HUES6 (cell line): ENCODE data around the gene BAMBI.
A peak's percentile ranks its signal among the peaks of the same experiment; 100 is the strongest.

ENCODE experiments used
- H3K27ac ChIP-seq: 2 replicates; pipeline ENCODE4 v1.7.0; 2013; ENCODE audit warnings: low read depth, mild to moderate bottlenecking, low read length, inconsistent platforms
- H3K27me3 ChIP-seq: 2 replicates; pipeline ENCODE4 v1.6.1; 2013; ENCODE audit warnings: low read length; ENCODE audit not compliant: control insufficient read depth, insufficient read depth
- H3K36me3 ChIP-seq: 2 replicates; pipeline ENCODE4 v1.6.1; 2013; ENCODE audit warnings: low read length; ENCODE audit not compliant: control insufficient read depth, insufficient read depth
- H3K4me1 ChIP-seq: 2 replicates; pipeline ENCODE4 v1.6.1; 2013; ENCODE audit warnings: low read length; ENCODE audit not compliant: control insufficient read depth, insufficient read depth
- H3K4me3 ChIP-seq: 2 replicates; pipeline ENCODE4 v1.5.1; 2013; ENCODE audit warnings: low read depth, low read length
- H3K9ac ChIP-seq: one replicate; pipeline ENCODE4 v1.6.1; 2013; ENCODE audit warnings: mild to moderate bottlenecking, low read length
- H3K9me3 ChIP-seq: 2 replicates; pipeline ENCODE4 v1.6.1; 2013; ENCODE audit warnings: low read depth, low read length; ENCODE audit not compliant: control insufficient read depth, insufficient read depth

Gene BAMBI

DNA sequence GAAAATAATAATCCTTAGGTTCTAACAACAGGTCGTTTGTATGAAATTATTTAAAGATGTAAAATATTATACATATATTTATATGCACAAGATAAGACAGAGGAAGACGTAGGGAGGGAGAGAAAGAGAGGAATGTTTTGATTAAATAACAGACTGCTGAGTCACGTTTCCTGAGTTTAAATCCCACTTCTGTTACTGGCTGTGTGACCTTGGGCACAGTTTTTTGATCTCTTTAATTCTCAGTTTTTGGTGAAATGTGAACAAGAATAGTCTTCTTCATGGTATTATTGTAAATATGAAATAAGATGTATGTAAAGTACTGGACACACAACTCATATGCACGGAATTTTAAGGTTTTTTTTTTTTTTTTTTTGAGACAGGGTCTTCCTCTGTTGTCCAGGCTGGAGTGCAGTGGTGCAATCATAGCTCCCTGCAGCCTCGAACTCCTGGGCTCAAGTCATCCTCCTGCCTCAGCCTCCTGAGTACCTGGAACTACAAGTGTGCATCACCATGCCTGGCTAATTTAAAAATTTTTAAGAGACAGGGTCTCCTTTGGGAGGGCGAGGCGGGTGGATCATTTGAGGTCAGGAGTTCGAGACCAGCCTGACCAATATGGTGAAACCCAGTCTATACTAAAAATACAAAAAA, 42.6 kb downstream of the BAMBI start:
- no peak overlapping the region for H3K4me3 ChIP-seq
- H3K27me3 ChIP-seq, result peaks cover 21% of the 10 kb centered on the region
- H3K36me3 ChIP-seq, result no peaks in the 10 kb centered on the region
- H3K9me3 ChIP-seq, result no peaks in the 10 kb centered on the region
- no peak overlapping the region for H3K9ac ChIP-seq
- H3K4me1 ChIP-seq, result peaks cover 12% of the 10 kb centered on the region
- H3K27ac ChIP-seq, result no peak overlapping the region

DNA sequence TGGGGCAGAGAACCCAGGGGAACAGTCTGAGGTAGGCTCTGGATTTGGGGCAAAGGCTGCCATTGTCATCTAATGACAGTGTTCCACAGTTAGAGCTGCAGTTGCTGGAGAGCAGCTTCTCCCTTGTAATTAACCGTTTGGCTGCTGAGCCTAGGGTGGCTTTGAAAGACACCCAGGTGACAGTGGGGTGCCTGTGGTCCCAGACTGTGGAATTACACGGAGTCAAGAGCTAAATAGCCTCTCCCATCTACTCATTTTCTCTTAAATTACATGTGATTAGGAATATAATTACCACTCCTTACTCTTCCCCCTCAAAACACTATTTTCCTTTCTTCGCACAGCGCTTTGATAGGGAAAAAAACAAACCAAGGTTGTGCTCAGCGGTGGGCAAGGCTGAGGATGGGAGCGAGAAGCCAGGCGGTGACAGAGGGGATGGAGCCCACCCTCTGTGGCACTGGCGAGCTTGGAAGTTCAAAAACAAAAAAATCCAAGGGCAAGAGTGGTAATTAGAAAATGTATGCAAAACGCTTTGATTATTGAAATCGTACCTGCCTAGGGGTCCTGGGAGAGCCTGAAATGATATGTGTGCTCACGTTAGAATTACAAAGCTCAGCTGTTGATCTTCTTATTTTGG, 44.1 kb downstream of the BAMBI start:
- Histone ChIP-seq H3K27me3 (peaks cover 21% of the 10 kb centered on the region), H3K9ac (peak overlapping the region; percentile 48), H3K36me3 (no peaks in the 10 kb centered on the region), H3K9me3 (no peaks in the 10 kb centered on the region), H3K4me3 (peak overlapping the region; percentile 75), H3K4me1 (peaks cover 12% of the 10 kb centered on the region), H3K27ac (no peak overlapping the region)

DNA sequence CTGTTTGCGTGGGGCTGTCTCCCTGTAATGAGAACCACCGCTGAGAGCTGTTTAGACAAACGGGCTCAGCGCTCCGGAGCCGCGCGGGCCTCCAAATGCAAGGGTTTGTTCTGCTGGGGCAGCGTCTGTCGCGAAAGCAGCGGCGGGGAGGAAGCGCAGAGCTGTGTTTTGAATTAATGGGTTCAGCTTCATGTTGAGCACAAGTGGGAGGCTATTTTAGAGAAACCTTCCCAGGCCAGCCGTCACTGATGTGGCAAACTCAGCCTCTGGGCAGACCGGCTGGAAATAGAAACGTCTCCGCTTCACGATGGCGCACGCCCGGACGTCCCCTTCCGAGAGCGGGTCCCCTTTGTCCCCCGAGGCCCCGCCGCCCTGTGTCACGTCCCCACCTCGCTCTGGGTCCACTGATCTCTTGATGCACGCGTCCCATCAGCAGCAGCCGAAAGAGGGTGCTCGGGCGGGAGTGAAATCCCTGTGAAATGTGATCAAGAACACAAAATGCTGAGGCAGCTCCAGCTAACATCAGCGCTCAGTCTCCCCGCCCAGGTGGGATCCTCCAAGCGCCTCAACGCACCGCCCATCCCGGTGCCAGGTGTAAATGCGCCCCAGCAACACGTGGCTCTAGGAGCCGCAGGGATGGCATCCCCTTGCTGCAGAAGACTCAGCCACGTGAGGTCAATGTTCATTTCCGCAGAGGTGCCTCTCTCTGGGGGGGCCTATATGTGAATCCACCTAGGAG, 44.9 kb downstream of the BAMBI start:
- no peaks in the 10 kb centered on the region for H3K9me3 ChIP-seq
- H3K4me1 ChIP-seq, result peaks cover 12% of the 10 kb centered on the region
- H3K36me3 ChIP-seq, result no peaks in the 10 kb centered on the region
- peak overlapping the region; percentile 75 for H3K4me3 ChIP-seq
- no peak overlapping the region for H3K27ac ChIP-seq
- H3K27me3 ChIP-seq, result peaks cover 21% of the 10 kb centered on the region
- H3K9ac ChIP-seq, result peak overlapping the region; percentile 48

DNA sequence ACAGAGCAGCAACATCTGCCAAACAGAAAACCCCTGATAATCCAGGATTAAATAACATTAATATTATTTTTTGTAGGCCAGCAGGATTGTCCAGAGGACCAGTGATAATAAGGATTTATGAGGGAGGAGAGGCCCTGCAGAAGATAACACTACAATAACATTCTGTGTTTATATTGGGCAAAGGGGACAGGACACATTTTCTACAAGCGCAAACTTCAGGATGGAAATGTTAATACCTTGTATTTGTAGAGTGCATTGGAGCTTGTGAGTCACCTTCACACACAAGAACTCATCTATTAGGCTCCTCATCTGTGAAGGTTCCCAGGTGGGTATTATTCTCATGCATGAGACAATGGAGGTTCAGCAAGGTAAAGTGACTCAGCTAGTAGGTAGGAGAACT, 51.0 kb downstream of the BAMBI start:
- Histone ChIP-seq H3K4me1 (no peaks in the 10 kb centered on the region), H3K27ac (no peak overlapping the region), H3K9ac (no peak overlapping the region), H3K36me3 (no peaks in the 10 kb centered on the region), H3K4me3 (no peak overlapping the region), H3K9me3 (no peaks in the 10 kb centered on the region), H3K27me3 (no peaks in the 10 kb centered on the region)

DNA sequence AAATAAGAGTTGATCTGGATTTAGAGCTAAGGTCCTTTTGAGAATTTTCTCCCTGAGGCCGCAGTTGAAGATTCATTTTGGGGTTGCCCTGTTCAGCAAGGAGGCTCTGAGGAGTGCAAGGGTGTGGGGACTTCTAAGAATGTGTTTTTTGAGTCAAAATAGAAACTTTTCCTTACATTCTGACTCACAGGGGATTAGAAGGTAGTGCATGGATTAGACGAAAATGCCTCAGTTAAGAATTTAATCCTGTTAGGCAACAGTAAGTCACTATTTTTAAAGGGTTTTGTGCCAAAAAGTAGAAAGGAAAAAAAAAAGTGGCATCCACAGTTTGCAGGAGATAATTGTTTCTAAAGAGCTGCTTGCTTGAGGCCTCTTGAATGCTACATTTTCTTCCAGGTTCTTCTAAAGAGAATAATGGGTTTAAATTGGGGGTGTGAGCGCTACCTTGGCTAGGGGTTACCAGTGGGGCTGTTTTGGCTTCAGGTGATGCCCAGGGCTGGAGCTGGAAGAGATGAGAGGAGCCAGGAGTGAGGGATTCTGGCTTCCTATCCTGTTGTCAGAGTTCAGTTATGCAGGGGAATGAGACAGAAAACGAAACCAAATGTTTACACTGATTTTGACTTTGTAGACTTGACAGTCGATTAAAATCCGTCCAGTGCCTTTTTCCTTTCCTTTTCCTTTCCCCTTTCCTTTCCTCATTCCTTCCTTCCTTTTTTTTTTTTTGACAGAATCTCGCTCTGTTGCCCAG, 52.9 kb downstream of the BAMBI start:
- Histone ChIP-seq H3K27me3 (no peaks in the 10 kb centered on the region), H3K9me3 (peaks cover 7% of the 10 kb centered on the region), H3K4me3 (no peak overlapping the region), H3K27ac (no peak overlapping the region), H3K9ac (no peak overlapping the region), H3K4me1 (no peaks in the 10 kb centered on the region; the same call in 1 of the 2 replicates), H3K36me3 (no peaks in the 10 kb centered on the region)

DNA sequence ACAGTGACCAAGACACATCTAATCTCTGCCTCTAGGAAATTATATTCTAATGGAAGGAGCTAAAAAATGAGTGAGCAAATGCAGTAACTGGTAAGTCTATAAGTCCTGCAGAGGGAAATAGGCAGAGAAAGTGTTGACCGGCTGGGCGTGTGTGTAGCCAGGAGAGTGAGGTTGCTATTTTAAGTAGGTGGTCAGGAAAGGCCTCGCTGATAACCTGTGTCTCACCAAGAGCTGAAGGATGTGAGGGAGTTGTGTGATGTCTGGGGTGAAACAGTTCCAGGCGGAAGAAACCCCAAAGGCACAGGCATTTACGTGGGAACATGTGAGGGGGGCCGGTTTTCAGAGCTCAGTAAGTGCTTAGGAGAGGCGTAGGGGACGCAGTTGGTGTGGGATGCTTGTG, 54.8 kb downstream of the BAMBI start:
- Histone ChIP-seq H3K27me3 (no peaks in the 10 kb centered on the region), H3K9ac (no peak overlapping the region), H3K4me1 (no peaks in the 10 kb centered on the region; the same call in 1 of the 2 replicates), H3K36me3 (no peaks in the 10 kb centered on the region), H3K9me3 (peaks cover 7% of the 10 kb centered on the region), H3K4me3 (no peak overlapping the region), H3K27ac (no peak overlapping the region)
